Chondrocyte (in vitro differentiated cells): Measurements from ENCODE around the gene PACS1. TPM values are rescaled to one million over a fixed set of nuclear protein-coding genes. Genes with fewer than 3 reads are reported as not detected.

Experiments
- DNase-seq: peaks from one replicate; pipeline ENCODE4 v3.0.0; 2021; ENCODE audit warnings: mixed read lengths, low spot score
- H3K27ac Mint-ChIP-seq: one replicate; pipeline ENCODE4 v1.8.0; 2021; ENCODE audit warnings: mild to moderate bottlenecking, moderate library complexity, mixed read lengths; ENCODE audit not compliant: unreplicated experiment
- H3K27me3 Mint-ChIP-seq: 2 replicates; pipeline ENCODE4 v1.8.0; 2021; ENCODE audit warnings: low read depth, mixed read lengths
- H3K36me3 Mint-ChIP-seq: 2 replicates; pipeline ENCODE4 v1.8.0; 2021; ENCODE audit warnings: low read depth, mixed read lengths
- H3K4me1 Mint-ChIP-seq: 2 replicates; pipeline ENCODE4 v1.8.0; 2021; ENCODE audit warnings: low read depth, mild to moderate bottlenecking, mixed read lengths
- H3K4me3 Mint-ChIP-seq: one replicate; pipeline ENCODE4 v1.8.0; 2021; ENCODE audit warnings: mild to moderate bottlenecking, moderate library complexity, mixed read lengths; ENCODE audit not compliant: unreplicated experiment
- H3K9me3 Mint-ChIP-seq: 2 replicates; pipeline ENCODE4 v1.8.0; 2021; ENCODE audit warnings: low read depth, mixed read lengths
- CTCF ChIP-seq: fragments of 200-600 bp; sonication (generic); IDR thresholded peaks from 2 replicates; pipeline ENCODE4 v1.5.0; 2021; ENCODE audit warnings: antibody characterized with exemption, mild to moderate bottlenecking, moderate library complexity
- total RNA-seq: library from RNA; stranded (reverse); gene quantifications from 3 replicates; pipeline ENCODE4 v1.2.1, GENCODE V29; 2021

The PACS1 gene
- total RNA-seq, 1 donor from 2014 or later, result 90.7 TPM

GRCh38 chr11:66237867-66238266, 167.8 kb downstream of the PACS1 start:
- no peak for TF ChIP-seq CTCF
- Mint-ChIP-seq H3K27ac (no peak overlapping the region), H3K36me3 (peaks cover 40% of the 10 kb centered on the region), H3K9me3 (no peaks in the 10 kb centered on the region), H3K27me3 (no peaks in the 10 kb centered on the region), H3K4me1 (no peaks in the 10 kb centered on the region), H3K4me3 (no peak overlapping the region)
- no peak for DNase-seq

- H3K9me3 Mint-ChIP-seq, result no peaks in the 10 kb centered on the region
- no peak overlapping the region for H3K4me3 Mint-ChIP-seq
- TF ChIP-seq CTCF, result no peak
- H3K27ac Mint-ChIP-seq, result no peak overlapping the region
- peaks cover 31% of the 10 kb centered on the region for H3K36me3 Mint-ChIP-seq
- H3K4me1 Mint-ChIP-seq, result no peaks in the 10 kb centered on the region
- DNase-seq, result no peak
- H3K27me3 Mint-ChIP-seq, result no peaks in the 10 kb centered on the region
Observed at GRCh38 chr11:66238786-66239413, 168.8 kb downstream of the PACS1 start.

- H3K9me3 Mint-ChIP-seq, result no peaks in the 10 kb centered on the region
- no peak overlapping the region for H3K27ac Mint-ChIP-seq
- no peak for DNase-seq
- peaks cover 29% of the 10 kb centered on the region for H3K36me3 Mint-ChIP-seq
- no peak for TF ChIP-seq CTCF
- no peak overlapping the region for H3K4me3 Mint-ChIP-seq
- H3K4me1 Mint-ChIP-seq, result no peaks in the 10 kb centered on the region
- H3K27me3 Mint-ChIP-seq, result no peaks in the 10 kb centered on the region
Observed at GRCh38 chr11:66239511-66239910, 169.4 kb downstream of the PACS1 start.

DNA sequence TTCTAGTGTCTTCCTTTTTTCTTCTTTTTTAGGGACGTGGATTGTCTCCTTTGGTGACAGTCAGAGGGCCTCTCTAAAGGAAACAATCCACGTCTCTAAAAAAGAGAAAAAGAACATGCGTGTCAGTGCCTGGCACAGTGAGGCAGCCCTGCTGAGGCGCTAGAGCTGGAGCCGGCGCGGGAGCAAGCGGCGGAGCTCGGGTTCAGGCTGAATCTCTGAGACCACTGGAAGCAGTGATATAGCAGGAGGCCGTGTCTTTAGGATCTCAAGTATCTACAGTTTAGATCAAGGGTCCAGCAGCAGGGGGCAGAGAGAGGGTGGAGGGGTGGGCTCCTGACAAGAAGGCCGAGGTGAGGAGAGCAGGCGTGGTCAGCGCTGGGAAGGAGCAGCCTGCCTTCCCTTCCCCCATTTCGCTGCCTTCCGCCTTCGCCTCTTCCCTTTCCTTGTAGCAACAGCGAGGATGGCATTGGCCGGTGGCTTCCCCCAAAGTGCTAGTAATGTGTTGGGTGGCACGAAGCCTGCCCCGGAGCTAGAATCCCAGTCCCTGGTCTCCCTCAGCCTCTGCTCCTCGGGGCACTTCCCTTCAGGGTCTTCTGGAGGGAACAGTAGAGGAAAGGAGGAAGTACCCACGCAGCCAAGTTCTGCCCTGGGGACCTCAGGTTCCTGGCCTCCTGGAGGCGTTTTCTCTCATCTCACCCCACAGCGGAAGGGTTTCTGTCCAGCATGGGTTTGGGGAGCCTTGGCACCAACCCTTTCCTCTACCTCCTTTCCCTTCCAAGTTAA, 170.1 kb downstream of the PACS1 start:
- TF ChIP-seq CTCF, result no peak
- no peak overlapping the region for H3K4me3 Mint-ChIP-seq
- H3K9me3 Mint-ChIP-seq, result no peaks in the 10 kb centered on the region
- no peaks in the 10 kb centered on the region for H3K4me1 Mint-ChIP-seq
- H3K27ac Mint-ChIP-seq, result no peak overlapping the region
- DNase-seq, result no peak
- H3K36me3 Mint-ChIP-seq, result peaks cover 26% of the 10 kb centered on the region
- no peaks in the 10 kb centered on the region for H3K27me3 Mint-ChIP-seq

- no peak for DNase-seq
- H3K27ac Mint-ChIP-seq, result no peak overlapping the region
- no peaks in the 10 kb centered on the region for H3K27me3 Mint-ChIP-seq
- H3K36me3 Mint-ChIP-seq, result peaks cover 21% of the 10 kb centered on the region
- H3K4me3 Mint-ChIP-seq, result no peak overlapping the region
- H3K4me1 Mint-ChIP-seq, result no peaks in the 10 kb centered on the region
- no peaks in the 10 kb centered on the region for H3K9me3 Mint-ChIP-seq
- TF ChIP-seq CTCF, result no peak
Observed at GRCh38 chr11:66240781-66241136, 170.7 kb downstream of the PACS1 start.
